GM13977 (cell line): ENCODE data around the gene NEK10.
A peak's percentile ranks its signal among the peaks of the same experiment; 100 is the strongest.

Experiments used
- DNase-seq: peaks from one replicate; pipeline ENCODE4 v3.0.0; 2012; ENCODE audit warnings: low spot score
- CTCF ChIP-seq: IDR thresholded peaks from 2 replicates; pipeline ENCODE4 v1.5.1; 2012; ENCODE audit warnings: mild to moderate bottlenecking, control low read depth; ENCODE audit not compliant: insufficient read depth; ENCODE audit errors: extremely low read depth, missing control alignments
- in situ Hi-C: fragments of 300-500 bp; cut with MboI; formaldehyde crosslinking; loops from one replicate; pipeline ENCODE4 v1.12.0; 2022; ENCODE audit warnings: low sequenced_read_pairs, low pct_unique_long_range_greater_than_20kb, mixed read lengths, inconsistent platforms; ENCODE audit not compliant: unreplicated experiment

Gene NEK10

GRCh38 chr3:27252646-27253045, 116.5 kb downstream of the NEK10 start:
- TF ChIP-seq CTCF: no peak
- DNase-seq: no peak
- in situ Hi-C loops: no loop called here

GRCh38 chr3:27244374-27244773, 124.8 kb downstream of the NEK10 start:
- DNase-seq: no peak
- no peak for TF ChIP-seq CTCF
- in situ Hi-C loops: no loop called here

DNA sequence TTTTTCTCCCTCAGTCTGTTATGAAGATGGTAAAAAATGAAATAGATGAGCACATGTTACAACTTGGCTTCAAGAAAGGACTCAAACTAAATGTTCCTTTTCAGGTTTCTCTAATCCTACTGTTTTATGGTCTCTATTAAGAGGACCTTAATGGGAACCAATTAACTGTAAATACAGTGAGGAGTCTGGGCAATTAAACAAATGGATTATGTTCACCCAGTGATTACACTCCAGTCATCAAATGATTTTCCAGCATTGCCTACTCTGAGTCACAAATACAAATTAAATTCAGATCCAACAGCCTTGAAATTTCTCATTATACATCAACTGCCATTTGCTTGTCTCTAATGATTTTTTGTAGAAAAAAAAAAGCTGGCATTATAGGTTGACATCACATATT, 129.2 kb downstream of the NEK10 start:
- in situ Hi-C loops: no loop called here
- no peak for DNase-seq
- TF ChIP-seq CTCF: no peak

DNA sequence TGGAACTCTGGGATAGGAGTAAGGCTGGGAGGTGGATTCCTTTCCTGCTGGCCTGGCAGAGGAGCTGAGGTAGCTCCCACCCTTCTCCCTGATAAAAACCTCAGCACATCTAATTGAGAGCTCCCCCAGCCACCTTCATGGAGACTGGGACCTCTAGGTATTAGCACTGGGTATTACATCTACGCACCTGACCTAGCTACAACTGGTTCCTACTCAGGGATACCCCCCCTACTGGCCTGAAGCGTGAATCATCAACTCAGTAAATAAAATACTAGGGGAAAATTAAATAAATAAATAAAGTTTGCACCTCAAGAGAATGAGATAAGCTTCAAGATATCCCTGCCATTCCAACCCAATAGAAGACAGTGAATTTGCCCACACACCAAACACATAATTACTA, 140.4 kb downstream of the NEK10 start:
- peak; percentile 7 for TF ChIP-seq CTCF
- no peak for DNase-seq
- in situ Hi-C loops: no loop called here

DNA sequence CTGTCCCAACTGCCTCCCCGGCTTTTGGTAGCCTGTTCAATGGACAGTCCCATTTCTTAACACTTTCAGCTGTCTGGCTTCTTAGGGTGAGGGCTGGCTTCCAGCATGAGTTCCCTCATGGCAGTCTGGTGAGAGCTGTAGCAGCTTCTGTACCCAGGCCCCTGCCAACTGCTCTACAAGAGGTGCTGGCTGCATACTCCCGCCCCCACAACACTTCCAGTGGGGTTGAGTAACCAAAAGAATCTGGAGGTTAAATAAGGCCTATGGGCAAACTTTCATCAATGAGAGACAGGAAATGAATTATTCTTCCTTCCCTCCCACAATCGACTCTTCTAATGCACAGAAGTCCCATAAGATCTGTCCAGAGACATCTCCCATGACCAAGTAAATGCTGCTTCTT, 145.0 kb downstream of the NEK10 start:
- in situ Hi-C loops: no loop called here
- no peak for TF ChIP-seq CTCF
- no peak for DNase-seq

DNA sequence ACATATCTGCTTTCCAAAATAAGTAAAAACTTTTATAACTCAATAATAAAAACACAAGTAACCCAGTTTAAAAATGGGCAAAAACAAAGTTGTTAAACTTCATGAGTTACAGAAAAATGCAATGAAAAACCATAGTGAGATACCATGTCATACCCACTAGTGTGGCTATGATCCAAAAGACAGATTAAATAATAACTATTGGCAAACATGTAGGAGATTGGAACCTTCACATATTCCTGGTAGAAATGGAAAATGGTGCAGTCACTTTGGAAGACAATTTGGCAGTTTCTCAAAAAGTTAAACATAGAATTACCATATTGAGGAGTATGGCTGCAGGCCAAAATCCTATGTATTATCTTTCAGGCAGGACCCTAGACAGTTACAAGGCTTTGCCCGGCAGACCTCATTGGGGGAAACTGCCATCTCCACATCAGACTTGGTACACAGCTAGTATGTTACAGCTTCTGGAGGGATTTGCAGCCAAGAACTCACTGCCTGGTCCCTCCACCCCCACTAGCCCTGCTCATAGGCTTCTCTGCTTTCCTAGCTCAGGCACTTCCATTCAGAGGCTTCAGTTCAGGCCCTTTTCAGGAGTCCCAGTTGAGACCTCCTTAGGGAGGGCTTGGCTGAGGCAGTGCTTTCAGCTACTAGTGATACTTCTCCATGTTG, 147.8 kb downstream of the NEK10 start:
- DNase-seq: no peak
- in situ Hi-C loops: no loop called here
- TF ChIP-seq CTCF: no peak
